K562 (cell line): Measurements from ENCODE around the gene TRMT2A. TPM values are rescaled to one million over a fixed set of nuclear protein-coding genes. Genes with fewer than 3 reads are reported as not detected.

Experiments
- ADNP ChIP-seq: fragments of 200-800 bp; sonication (Bioruptor generic); IDR thresholded peaks from 2 replicates; pipeline ENCODE4 v1.6.1; 2016; ENCODE audit warnings: missing genetic modification characterization, missing compliant biosample characterization
- FOXK1 ChIP-seq: sonication (generic); formaldehyde crosslinking; IDR thresholded peaks from 2 replicates; pipeline ENCODE4 v1.8.0; 2022; ENCODE audit warnings: missing genetic modification reagents, mild to moderate bottlenecking, borderline replicate concordance
- FOXM1 ChIP-seq, 2 experiments: fragments of 450-650 bp in 1 of 2; sonication (generic) in 1 of 2; formaldehyde crosslinking in 1 of 2; IDR thresholded peaks; 2 replicates each; pipeline versions ENCODE4 v1.6.1 to v1.9.0; 2017 to 2022; ENCODE audit warnings: low read depth in 2 of 2, mild to moderate bottlenecking in 2 of 2, missing genetic modification reagents in 1 of 2, moderate library complexity in 1 of 2
- MCM5 ChIP-seq: fragments of 450-650 bp; IDR thresholded peaks from 2 replicates; pipeline ENCODE4 v1.6.1; 2016; ENCODE audit warnings: low read depth
- NR2F6 ChIP-seq: fragments of 450-650 bp; formaldehyde crosslinking; IDR thresholded peaks from 2 replicates; pipeline ENCODE4 v1.4.0; 2020; ENCODE audit warnings: mild to moderate bottlenecking
- PCBP1 ChIP-seq: fragments of 200-400 bp; formaldehyde crosslinking; IDR thresholded peaks from 2 replicates; pipeline ENCODE4 v1.6.1; 2018; ENCODE audit warnings: mild to moderate bottlenecking, low read depth, low read length; ENCODE audit not compliant: poor library complexity, severe bottlenecking
- SPI1 ChIP-seq: IDR thresholded peaks from 2 replicates; pipeline ENCODE4 v1.6.1; 2011; ENCODE audit warnings: low read depth, low read length, control low read depth, borderline replicate concordance
- YY1 ChIP-seq, 3 experiments: IDR thresholded peaks; 2 replicates each; pipeline ENCODE4 v1.6.1; 2011; ENCODE audit warnings: low read length in 2 of 3, mild to moderate bottlenecking in 2 of 3, moderate library complexity in 2 of 3, borderline replicate concordance in 1 of 3, control low read depth in 1 of 3, low read depth in 1 of 3; ENCODE audit not compliant: insufficient read depth in 3 of 3, insufficient replicate concordance in 2 of 3, control insufficient read depth in 1 of 3, insufficient read length in 1 of 3; ENCODE audit errors: extremely low read depth in 1 of 3
- polyA plus RNA-seq, 8 experiments: library from polyadenylated mRNA; depleted of rRNA in 4 of 8; stranded (reverse) in 5 of 8; unstranded in 3 of 8; fragments of >200 nt; fragmentation: Nextera tagmentation in 2 of 8; fragmentation: Illumina TruSeq in 1 of 8; extraction: Ambion mirVana in 2 of 8; extraction: Trizol in 1 of 8; gene quantifications; 2 replicates each; pipeline versions ENCODE4 v1.2.1 to v1.2.3, GENCODE V29; 2011 to 2014; ENCODE audit warnings: inconsistent platforms in 1 of 8, missing spikeins in 1 of 8
- total RNA-seq, 7 experiments: library from RNA; depleted of rRNA in 6 of 7; stranded (reverse); fragments of >200 nt in 6 of 7; fragmentation: Illumina TruSeq in 2 of 7; extraction: Trizol in 2 of 7; gene quantifications; 2 replicates each; pipeline versions ENCODE4 v1.2.1 to v1.2.3, GENCODE V29; 2011 to 2021; ENCODE audit warnings: low replicate concordance in 1 of 7
- TF ChIP-seq, protein P1 (sequence below): fragments of 250-450 bp; sonication (Bioruptor Pico); IDR thresholded peaks from 2 replicates; pipeline ENCODE4 v1.4.0; 2020
- TF ChIP-seq, protein P2 (sequence below), 2 experiments: IDR thresholded peaks; 2 replicates each; pipeline ENCODE4 v1.6.1; 2012; ENCODE audit warnings: improper control_type of control experiment in 2 of 2, low read depth in 2 of 2, low read length in 2 of 2, borderline replicate concordance in 1 of 2

Gene TRMT2A
- total and polyA plus RNA-seq, 9 of the 15 experiments (the other 6 are each of a cell fraction or from before 2014, with no cell fraction given), result 1.6 to 265 (median 140) TPM

DNA sequence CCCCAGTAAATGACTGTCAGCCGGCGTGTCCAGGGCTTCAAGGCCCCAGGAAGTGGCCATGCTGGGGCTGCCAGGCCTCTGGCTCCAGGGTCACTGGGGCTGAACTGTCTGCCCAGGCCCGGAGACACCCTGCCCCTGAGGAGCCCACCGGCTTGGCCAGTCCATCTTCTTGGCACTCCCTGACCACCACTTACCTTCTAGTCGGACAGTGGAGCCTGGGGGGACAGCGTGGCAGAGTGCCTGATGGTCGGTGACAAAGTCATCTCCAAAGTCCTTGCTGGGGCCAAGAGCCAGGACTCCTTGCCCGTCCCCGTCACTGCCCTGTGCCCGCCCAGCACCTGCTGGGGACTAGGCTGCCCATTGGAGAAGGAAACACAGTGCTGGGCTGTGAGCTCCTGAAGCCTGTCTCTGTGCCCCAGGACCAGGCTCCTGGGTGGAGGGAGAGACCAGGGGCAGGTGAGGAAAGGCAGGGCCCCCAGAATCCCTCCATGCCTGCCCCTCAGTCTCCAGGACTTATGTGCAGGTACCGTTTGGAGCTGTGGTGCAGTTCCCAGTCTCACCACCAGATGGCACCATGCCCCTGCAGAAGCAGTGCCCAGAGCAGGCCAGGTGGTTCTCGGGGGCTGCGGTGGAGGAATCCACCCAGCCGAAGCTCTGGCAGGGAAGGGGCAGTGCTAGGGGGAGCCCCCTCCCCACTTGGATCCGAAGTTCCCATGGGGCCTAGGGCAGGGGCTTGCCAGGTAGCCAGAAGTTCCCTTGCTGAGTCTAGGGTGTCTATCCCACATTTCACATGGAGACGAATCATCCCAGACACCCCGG, 39.8 kb upstream of the TRMT2A start (continued):
- TF ChIP-seq, protein P1, sequence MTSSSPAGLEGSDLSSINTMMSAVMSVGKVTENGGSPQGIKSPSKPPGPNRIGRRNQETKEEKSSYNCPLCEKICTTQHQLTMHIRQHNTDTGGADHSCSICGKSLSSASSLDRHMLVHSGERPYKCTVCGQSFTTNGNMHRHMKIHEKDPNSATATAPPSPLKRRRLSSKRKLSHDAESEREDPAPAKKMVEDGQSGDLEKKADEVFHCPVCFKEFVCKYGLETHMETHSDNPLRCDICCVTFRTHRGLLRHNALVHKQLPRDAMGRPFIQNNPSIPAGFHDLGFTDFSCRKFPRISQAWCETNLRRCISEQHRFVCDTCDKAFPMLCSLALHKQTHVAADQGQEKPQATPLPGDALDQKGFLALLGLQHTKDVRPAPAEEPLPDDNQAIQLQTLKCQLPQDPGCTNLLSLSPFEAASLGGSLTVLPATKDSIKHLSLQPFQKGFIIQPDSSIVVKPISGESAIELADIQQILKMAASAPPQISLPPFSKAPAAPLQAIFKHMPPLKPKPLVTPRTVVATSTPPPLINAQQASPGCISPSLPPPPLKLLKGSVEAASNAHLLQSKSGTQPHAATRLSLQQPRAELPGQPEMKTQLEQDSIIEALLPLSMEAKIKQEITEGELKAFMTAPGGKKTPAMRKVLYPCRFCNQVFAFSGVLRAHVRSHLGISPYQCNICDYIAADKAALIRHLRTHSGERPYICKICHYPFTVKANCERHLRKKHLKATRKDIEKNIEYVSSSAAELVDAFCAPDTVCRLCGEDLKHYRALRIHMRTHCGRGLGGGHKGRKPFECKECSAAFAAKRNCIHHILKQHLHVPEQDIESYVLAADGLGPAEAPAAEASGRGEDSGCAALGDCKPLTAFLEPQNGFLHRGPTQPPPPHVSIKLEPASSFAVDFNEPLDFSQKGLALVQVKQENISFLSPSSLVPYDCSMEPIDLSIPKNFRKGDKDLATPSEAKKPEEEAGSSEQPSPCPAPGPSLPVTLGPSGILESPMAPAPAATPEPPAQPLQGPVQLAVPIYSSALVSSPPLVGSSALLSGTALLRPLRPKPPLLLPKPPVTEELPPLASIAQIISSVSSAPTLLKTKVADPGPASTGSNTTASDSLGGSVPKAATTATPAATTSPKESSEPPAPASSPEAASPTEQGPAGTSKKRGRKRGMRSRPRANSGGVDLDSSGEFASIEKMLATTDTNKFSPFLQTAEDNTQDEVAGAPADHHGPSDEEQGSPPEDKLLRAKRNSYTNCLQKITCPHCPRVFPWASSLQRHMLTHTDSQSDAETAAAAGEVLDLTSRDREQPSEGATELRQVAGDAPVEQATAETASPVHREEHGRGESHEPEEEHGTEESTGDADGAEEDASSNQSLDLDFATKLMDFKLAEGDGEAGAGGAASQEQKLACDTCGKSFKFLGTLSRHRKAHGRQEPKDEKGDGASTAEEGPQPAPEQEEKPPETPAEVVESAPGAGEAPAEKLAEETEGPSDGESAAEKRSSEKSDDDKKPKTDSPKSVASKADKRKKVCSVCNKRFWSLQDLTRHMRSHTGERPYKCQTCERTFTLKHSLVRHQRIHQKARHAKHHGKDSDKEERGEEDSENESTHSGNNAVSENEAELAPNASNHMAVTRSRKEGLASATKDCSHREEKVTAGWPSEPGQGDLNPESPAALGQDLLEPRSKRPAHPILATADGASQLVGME, result peak; percentile 94
- TF ChIP-seq PCBP1, result no peak
- no peak for TF ChIP-seq MCM5
- no peak for TF ChIP-seq ADNP (tag)
- 0 out of 2 replicates have a peak, but pooled peaks have one; percentile 20 for TF ChIP-seq SPI1
- TF ChIP-seq YY1 (IDR thresholded peaks at IDR 0.05; ENCODE audit: borderline replicate concordance in 1 of 3, control insufficient read depth in 1 of 3, extremely low read depth in 1 of 3, insufficient read depth in 3 of 3, insufficient read length in 1 of 3, insufficient replicate concordance in 2 of 3, low read depth in 1 of 3, low read length in 2 of 3), result peak in 1 of 3 experiments; percentile 21
- TF ChIP-seq FOXM1 (IDR thresholded peaks at IDR 0.05; ENCODE audit: low read depth), result no peak
- no peak; the same call in 1 of the 2 replicates for TF ChIP-seq FOXM1 (CRISPR knock-in tag; IDR thresholded peaks at IDR 0.05; ENCODE audit: low read depth)
- TF ChIP-seq FOXK1 (CRISPR knock-in tag), result peak; percentile 96; the same call in 1 of the 2 replicates
- TF ChIP-seq NR2F6 (CRISPR knock-in tag), result no peak
- TF ChIP-seq, protein P2, sequence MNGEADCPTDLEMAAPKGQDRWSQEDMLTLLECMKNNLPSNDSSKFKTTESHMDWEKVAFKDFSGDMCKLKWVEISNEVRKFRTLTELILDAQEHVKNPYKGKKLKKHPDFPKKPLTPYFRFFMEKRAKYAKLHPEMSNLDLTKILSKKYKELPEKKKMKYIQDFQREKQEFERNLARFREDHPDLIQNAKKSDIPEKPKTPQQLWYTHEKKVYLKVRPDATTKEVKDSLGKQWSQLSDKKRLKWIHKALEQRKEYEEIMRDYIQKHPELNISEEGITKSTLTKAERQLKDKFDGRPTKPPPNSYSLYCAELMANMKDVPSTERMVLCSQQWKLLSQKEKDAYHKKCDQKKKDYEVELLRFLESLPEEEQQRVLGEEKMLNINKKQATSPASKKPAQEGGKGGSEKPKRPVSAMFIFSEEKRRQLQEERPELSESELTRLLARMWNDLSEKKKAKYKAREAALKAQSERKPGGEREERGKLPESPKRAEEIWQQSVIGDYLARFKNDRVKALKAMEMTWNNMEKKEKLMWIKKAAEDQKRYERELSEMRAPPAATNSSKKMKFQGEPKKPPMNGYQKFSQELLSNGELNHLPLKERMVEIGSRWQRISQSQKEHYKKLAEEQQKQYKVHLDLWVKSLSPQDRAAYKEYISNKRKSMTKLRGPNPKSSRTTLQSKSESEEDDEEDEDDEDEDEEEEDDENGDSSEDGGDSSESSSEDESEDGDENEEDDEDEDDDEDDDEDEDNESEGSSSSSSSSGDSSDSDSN (IDR thresholded peaks at IDR 0.05; ENCODE audit: borderline replicate concordance in 1 of 2, low read depth in 2 of 2, low read length in 2 of 2), result 0 out of 4 replicates have a peak, but pooled peaks of 1 of the 2 experiments have one; percentile 24
